K562 (cell line): ENCODE results near the gene SCN1B. TPM values are rescaled to one million over a fixed set of nuclear protein-coding genes. Genes with fewer than 3 reads are reported as not detected.
"Not testable (repeated sequence)": the region's sequence is repeated elsewhere in the genome, so short reads cannot be mapped to it uniquely, and the experiment has no call there.

Source experiments
- ATAC-seq: fragments of 200-7000 bp; cut with Tn5 transposase; 3 replicates; pipeline ENCODE4 v1.9.1; 2020; ENCODE audit warnings: moderate library complexity
- BruUV-seq: library from RNA; stranded (reverse); fragments of 400-500 nt; replicated peaks from 2 replicates; lab custom pipeline; 2021; lab: Mats Ljungman, UMichigan
- CTCF ChIA-PET: fragments of 300-600 bp; formaldehyde crosslinking; extraction: SDS; loops from one replicate; lab custom pipeline; 2021; ENCODE audit warnings: low intra/inter-chr PET ratio; lab: Yijun Ruan, JAX
- POLR2A ChIA-PET: fragments of 300-600, 350-650 bp; sonication (Branson Sonifier 250); formaldehyde crosslinking; extraction: SDS; loops from one replicate; lab custom pipeline; 2021; ENCODE audit warnings: antibody characterized with exemption, inconsistent platforms; lab: Yijun Ruan, JAX
- DNase-seq, 4 experiments: peaks; one replicate each; pipeline versions ENCODE4 v3.0.0 to v3.0.0-alpha.2; 2011 to 2018; ENCODE audit warnings: low spot score in 3 of 4, mixed read lengths in 3 of 4; ENCODE audit errors: extremely low read depth in 1 of 4
- FAIRE-seq: peaks from 2 replicates; lab custom pipeline; 2011; peaks lifted over from hg19 to GRCh38; lab: Jason Lieb, UNC
- H2AFZ ChIP-seq: 2 replicates; pipeline ENCODE4 v1.6.0; 2011; ENCODE audit warnings: low read depth, low read length, control low read depth, inconsistent platforms
- H3K27ac ChIP-seq: fragments of 200-600 bp; 3 replicates; pipeline ENCODE4 v1.8.0; 2011; ENCODE audit warnings: low read depth, mild to moderate bottlenecking, control low read depth, inconsistent platforms, low read length, moderate library complexity, mixed read lengths; ENCODE audit errors: extremely low read depth
- H3K27me3 ChIP-seq, 2 experiments: fragments of 300-600 bp in 1 of 2; 2 replicates in 1 of 2; 3 replicates in 1 of 2; pipeline versions ENCODE4 v1.6.0 to v1.8.0; 2011; ENCODE audit warnings: inconsistent platforms in 2 of 2, low read length in 2 of 2, mild to moderate bottlenecking in 1 of 2, mixed read lengths in 1 of 2, moderate library complexity in 1 of 2; ENCODE audit not compliant: control insufficient read depth in 2 of 2, insufficient read depth in 2 of 2
- H3K36me3 ChIP-seq: fragments of 300-600 bp; 3 replicates; pipeline ENCODE4 v1.8.0; 2011; ENCODE audit warnings: mild to moderate bottlenecking, low read length, inconsistent platforms; ENCODE audit not compliant: control insufficient read depth, insufficient read depth
- H3K4me1 ChIP-seq, 2 experiments: fragments of 200-600 bp in 1 of 2; replicated peaks in 1 of 2; 2 replicates in 1 of 2; 3 replicates in 1 of 2; pipeline versions ENCODE4 v1.5.1 to v1.8.0; 2011; ENCODE audit warnings: inconsistent platforms in 2 of 2, low read length in 2 of 2, mild to moderate bottlenecking in 1 of 2, mixed read lengths in 1 of 2, moderate library complexity in 1 of 2; ENCODE audit not compliant: control insufficient read depth in 2 of 2, insufficient read depth in 2 of 2
- H3K4me2 ChIP-seq: 2 replicates; pipeline ENCODE4 v1.6.1; 2011; ENCODE audit warnings: low read length, control low read depth, inconsistent platforms, mixed read lengths; ENCODE audit not compliant: insufficient read depth
- H3K4me3 ChIP-seq: fragments of 200-600 bp; sonication (generic), shearing (Covaris generic); 2 replicates; pipeline ENCODE4 v1.5.1; 2016; ENCODE audit warnings: control low read depth, inconsistent platforms
- H3K79me2 ChIP-seq: fragments of 200-600 bp; 3 replicates; pipeline ENCODE4 v1.8.0; 2011; ENCODE audit warnings: low read length, inconsistent platforms; ENCODE audit not compliant: control insufficient read depth, insufficient read depth
- H3K9ac ChIP-seq, 2 experiments: 2 replicates each; pipeline versions ENCODE4 v1.6.0 to v1.6.1; 2011; ENCODE audit warnings: low read depth in 2 of 2, low read length in 2 of 2, control low read depth in 1 of 2, inconsistent platforms in 1 of 2, mild to moderate bottlenecking in 1 of 2, mixed read lengths in 1 of 2; ENCODE audit not compliant: insufficient read depth in 1 of 2
- H3K9me1 ChIP-seq: one replicate; pipeline ENCODE4 v1.6.0; 2011; ENCODE audit warnings: inconsistent platforms, mild to moderate bottlenecking, low read length, moderate library complexity; ENCODE audit not compliant: control insufficient read depth, insufficient read depth
- H3K9me3 ChIP-seq: replicated peaks from 2 replicates; pipeline ENCODE4 v1.5.1; 2011; ENCODE audit warnings: low read depth, low read length, inconsistent platforms; ENCODE audit not compliant: control insufficient read depth, insufficient read depth
- H4K20me1 ChIP-seq: replicated peaks from 2 replicates; pipeline ENCODE4 v1.6.1; 2011; ENCODE audit warnings: low read length, inconsistent platforms, mixed read lengths; ENCODE audit not compliant: control insufficient read depth, insufficient read depth
- FUS ChIP-seq: fragments of 200-400 bp; formaldehyde crosslinking; optimal IDR thresholded peaks from 2 replicates; pipeline ENCODE3; 2017; ENCODE audit warnings: low read depth, low read length
- HMGXB4 ChIP-seq: sonication (generic); formaldehyde crosslinking; IDR thresholded peaks from 2 replicates; pipeline ENCODE4 v1.8.1; 2023; ENCODE audit warnings: mild to moderate bottlenecking, missing genetic modification reagents
- IRF2 ChIP-seq: sonication (generic); formaldehyde crosslinking; IDR thresholded peaks from 2 replicates; pipeline ENCODE4 v1.8.1; 2022; ENCODE audit warnings: mild to moderate bottlenecking, missing genetic modification reagents
- NCOA2 ChIP-seq, 2 experiments: fragments of 450-650 bp; IDR thresholded peaks; 2 replicates each; pipeline ENCODE4 v1.6.1; 2018; ENCODE audit warnings: mild to moderate bottlenecking in 2 of 2, moderate library complexity in 1 of 2; ENCODE audit not compliant: partially characterized antibody in 2 of 2
- THRAP3 ChIP-seq: fragments of 450-650 bp; IDR thresholded peaks from 2 replicates; pipeline ENCODE4 v1.6.1; 2016; ENCODE audit warnings: mild to moderate bottlenecking, inconsistent platforms, borderline replicate concordance
- ZNF121 ChIP-seq: sonication (generic); formaldehyde crosslinking; conservative IDR thresholded peaks from 2 replicates; pipeline ENCODE4 v1.8.0; 2022; ENCODE audit warnings: missing genetic modification reagents
- WGBS: fragments of 100-300 bp; shearing (Covaris generic); methylation state at CpG from one replicate; pipeline ENCODE4 v1.1.6; 2016; ENCODE audit warnings: low coverage, mixed read lengths; ENCODE audit not compliant: insufficient coverage; ENCODE audit errors: missing lambda C conversion rate; 5-methylcytosine and 5-hydroxymethylcytosine counted together
- in situ Hi-C: fragments of 300-500 bp; cut with MboI; formaldehyde crosslinking; loops from 4 replicates; pipeline ENCODE4 v1.15.0; 2018; ENCODE audit warnings: inconsistent platforms, mixed read lengths
- intact Hi-C: fragments of 100-400 bp; cut with micrococcal nuclease; formaldehyde crosslinking; loops from 2 replicates; pipeline ENCODE4 v1.14.2; 2022
- polyA plus RNA-seq, 8 experiments: library from polyadenylated mRNA; depleted of rRNA in 4 of 8; stranded (reverse) in 5 of 8; unstranded in 3 of 8; fragments of >200 nt; fragmentation: Nextera tagmentation in 2 of 8; fragmentation: Illumina TruSeq in 1 of 8; extraction: Ambion mirVana in 2 of 8; extraction: Trizol in 1 of 8; gene quantifications; 2 replicates each; pipeline versions ENCODE4 v1.2.1 to v1.2.3, GENCODE V29; 2011 to 2014; ENCODE audit warnings: inconsistent platforms in 1 of 8, missing spikeins in 1 of 8
- total RNA-seq, 7 experiments: library from RNA; depleted of rRNA in 6 of 7; stranded (reverse); fragments of >200 nt in 6 of 7; fragmentation: Illumina TruSeq in 2 of 7; extraction: Trizol in 2 of 7; gene quantifications; 2 replicates each; pipeline versions ENCODE4 v1.2.1 to v1.2.3, GENCODE V29; 2011 to 2021; ENCODE audit warnings: low replicate concordance in 1 of 7

Gene SCN1B
- total and polyA plus RNA-seq, 9 of the 15 experiments (the other 6 are each of a cell fraction or from before 2014, with no cell fraction given) = 0.03 to 2.5 (median 0.91) TPM

GRCh38 chr19:35049456-35049855, 19.2 kb downstream of the SCN1B start (continued):
- TF ChIP-seq HMGXB4 (CRISPR knock-in tag) (no peak), NCOA2 (IDR thresholded peaks at IDR 0.05; ENCODE audit: partially characterized antibody in 2 of 2) (no peak), IRF2 (CRISPR knock-in tag) (no peak), FUS (no peak), THRAP3 (no peak)

GRCh38 chr19:35050662-35051061, 20.4 kb downstream of the SCN1B start:
- ATAC-seq, in situ Hi-C loops: not testable (repeated sequence)

More at GRCh38 chr19:35050662-35051061, 20.4 kb downstream of the SCN1B start:
- not testable (repeated sequence) for H3K4me1 ChIP-seq, H3K9me3 ChIP-seq, H4K20me1 ChIP-seq, H3K4me3 ChIP-seq, H3K79me2 ChIP-seq, H3K27ac ChIP-seq
- WGBS = 20% methylated on average over 1 of the region's 2 CpGs
- TF ChIP-seq ZNF121 (CRISPR knock-in tag) = peak; percentile 45
- TF ChIP-seq, all 486 proteins: peak for 1; not testable (repeated sequence) for 485
- H3K9ac ChIP-seq, H3K9me1 ChIP-seq, DNase-seq, BruUV-seq, FAIRE-seq, intact Hi-C loops, H3K27me3 ChIP-seq, H3K4me2 ChIP-seq, H2AFZ ChIP-seq, H3K36me3 ChIP-seq: not testable (repeated sequence)
- ChIA-PET POLR2A (interaction anchor here (1.5 kb wide), 1 partner anchor 8 kb away, joined by 5 read pairs; no protein-coding TSS in a partner anchor), CTCF (interaction anchor here (0.7 kb wide), 1 partner anchor 40 kb away, joined by 3 read pairs; no protein-coding TSS in a partner anchor)
